ENCODE results near the gene XCL2.

XCL2 gene

DNA sequence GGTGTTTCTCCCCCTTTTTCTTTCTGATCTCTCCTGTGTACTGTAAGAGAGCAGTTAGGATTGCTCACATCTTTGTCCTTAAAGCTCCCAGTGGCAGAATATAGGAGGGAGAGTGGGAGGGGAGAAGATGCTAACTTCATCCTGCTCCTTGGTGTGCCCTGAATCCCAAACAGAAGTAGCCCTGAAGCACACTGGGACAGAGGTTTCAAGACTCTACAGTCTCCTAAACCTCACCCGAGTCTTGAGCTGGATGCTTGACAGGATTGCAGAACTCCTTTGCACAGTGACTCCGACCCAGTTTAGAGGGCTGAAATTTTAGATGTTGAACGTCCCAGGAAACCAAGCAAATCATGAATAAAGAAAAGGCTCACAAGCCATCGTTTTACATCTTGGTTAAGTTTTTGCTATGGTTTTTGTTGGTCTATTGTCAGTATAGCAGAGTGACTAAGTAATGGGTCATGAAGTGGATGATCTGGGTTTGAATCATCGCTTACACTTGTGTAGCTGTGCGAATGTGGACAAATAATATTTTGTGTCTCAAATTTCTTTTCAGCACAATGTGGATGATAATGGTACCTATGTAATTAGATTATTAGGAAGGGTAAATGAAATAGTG, 37.5 kb downstream of the XCL2 start:
- H3K36me3 ChIP-seq: no peaks in the 10 kb centered on the region
- TF ChIP-seq, protein P1, sequence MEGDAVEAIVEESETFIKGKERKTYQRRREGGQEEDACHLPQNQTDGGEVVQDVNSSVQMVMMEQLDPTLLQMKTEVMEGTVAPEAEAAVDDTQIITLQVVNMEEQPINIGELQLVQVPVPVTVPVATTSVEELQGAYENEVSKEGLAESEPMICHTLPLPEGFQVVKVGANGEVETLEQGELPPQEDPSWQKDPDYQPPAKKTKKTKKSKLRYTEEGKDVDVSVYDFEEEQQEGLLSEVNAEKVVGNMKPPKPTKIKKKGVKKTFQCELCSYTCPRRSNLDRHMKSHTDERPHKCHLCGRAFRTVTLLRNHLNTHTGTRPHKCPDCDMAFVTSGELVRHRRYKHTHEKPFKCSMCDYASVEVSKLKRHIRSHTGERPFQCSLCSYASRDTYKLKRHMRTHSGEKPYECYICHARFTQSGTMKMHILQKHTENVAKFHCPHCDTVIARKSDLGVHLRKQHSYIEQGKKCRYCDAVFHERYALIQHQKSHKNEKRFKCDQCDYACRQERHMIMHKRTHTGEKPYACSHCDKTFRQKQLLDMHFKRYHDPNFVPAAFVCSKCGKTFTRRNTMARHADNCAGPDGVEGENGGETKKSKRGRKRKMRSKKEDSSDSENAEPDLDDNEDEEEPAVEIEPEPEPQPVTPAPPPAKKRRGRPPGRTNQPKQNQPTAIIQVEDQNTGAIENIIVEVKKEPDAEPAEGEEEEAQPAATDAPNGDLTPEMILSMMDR (IDR thresholded peaks at IDR 0.05; ENCODE audit: low read depth, low read length): no peak
- H3K9me3 ChIP-seq (ENCODE audit: severe bottlenecking): no peaks in the 10 kb centered on the region
- no peak for DNase-seq
- no peak overlapping the region for H3K27ac ChIP-seq
- H3K27me3 ChIP-seq (ENCODE audit: insufficient read depth, low read depth, severe bottlenecking): no peaks in the 10 kb centered on the region
- no peak overlapping the region for H3K4me3 ChIP-seq (ENCODE audit: low read depth, low read length)

DNA sequence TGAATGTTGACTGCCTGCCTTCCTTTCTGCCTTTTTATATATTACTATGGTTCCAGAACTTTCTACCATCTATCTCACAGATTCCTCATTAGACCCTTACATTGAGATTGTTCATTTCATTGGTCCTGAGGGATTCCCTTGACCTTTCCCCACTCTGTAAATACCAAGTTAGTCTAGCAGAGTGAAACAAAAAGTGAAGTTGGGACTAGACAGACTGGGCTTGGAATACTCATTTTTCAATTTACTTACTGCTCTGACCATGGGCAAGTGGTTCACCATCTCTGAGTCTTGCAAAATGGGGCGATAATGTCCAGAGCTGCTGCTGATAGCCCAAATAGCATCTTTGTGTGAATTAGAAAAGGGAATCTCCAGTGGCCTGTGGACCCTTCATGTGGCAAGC, 38.8 kb downstream of the XCL2 start:
- Histone ChIP-seq H3K36me3 (no peaks in the 10 kb centered on the region), H3K9me3 (ENCODE audit: severe bottlenecking) (no peaks in the 10 kb centered on the region), H3K27ac (no peak overlapping the region), H3K27me3 (ENCODE audit: insufficient read depth, low read depth, severe bottlenecking) (no peaks in the 10 kb centered on the region), H3K4me3 (ENCODE audit: low read depth, low read length) (no peak overlapping the region)
- DNase-seq: no peak
- TF ChIP-seq, protein P1 (IDR thresholded peaks at IDR 0.05; ENCODE audit: low read depth, low read length): no peak

DNA sequence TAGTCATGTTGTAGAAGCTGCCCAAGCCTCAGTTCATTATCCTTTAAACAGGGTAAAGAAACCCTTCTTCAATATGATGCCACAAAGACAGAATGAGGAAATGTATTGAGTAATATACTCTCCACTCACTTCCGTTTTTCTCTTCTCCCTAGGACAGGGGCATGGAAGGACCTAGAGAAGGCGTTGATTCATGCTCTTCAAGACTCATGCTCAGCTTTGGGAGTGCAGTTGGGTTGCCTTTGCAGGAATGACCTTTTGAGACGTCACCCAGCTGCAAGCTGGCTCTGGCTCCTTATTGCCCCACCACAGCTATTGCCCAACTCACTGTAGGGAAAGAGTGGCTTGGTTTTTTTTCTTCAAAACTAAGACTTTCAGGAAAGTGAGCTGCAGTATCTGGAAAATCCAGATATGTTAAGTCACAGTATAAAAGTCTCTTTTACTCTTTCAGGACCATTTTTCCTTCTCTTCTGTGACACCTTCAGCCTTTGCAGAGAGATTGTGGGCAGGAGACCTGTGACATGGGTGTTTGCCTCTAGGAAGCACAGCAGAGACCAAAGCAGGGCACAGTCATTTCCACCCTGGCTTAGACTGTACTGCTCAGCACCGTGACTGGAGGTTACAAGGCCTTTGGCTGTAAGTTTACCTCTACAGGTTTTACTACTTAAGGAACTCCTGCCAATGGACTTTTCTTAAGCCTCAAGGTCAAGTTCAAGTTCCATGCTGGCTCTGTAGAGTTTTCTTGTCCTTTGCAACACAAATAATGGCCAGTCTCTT, 39.5 kb downstream of the XCL2 start:
- Histone ChIP-seq H3K27me3 (ENCODE audit: insufficient read depth, low read depth, severe bottlenecking) (no peaks in the 10 kb centered on the region), H3K9me3 (ENCODE audit: severe bottlenecking) (no peaks in the 10 kb centered on the region), H3K4me3 (ENCODE audit: low read depth, low read length) (no peak overlapping the region), H3K27ac (no peak overlapping the region), H3K36me3 (no peaks in the 10 kb centered on the region)
- DNase-seq: no peak
- TF ChIP-seq, protein P1 (IDR thresholded peaks at IDR 0.05; ENCODE audit: low read depth, low read length): no peak

DNA sequence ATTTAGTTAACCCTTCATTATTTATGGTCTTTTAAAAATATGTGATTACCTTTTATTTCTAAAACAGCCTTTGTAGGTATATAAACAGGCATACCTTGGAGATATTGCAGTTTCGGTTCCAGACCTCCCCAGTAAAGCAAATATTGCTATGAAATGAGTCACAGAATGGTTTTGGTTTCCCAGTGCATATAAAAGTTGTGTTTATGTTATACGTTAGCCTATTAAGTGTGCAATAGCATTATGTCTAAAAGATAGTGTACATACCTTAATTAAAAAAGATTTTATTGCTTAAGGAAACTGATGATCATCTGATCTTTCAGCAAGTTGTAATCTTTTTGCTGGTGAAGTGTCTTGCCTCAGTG, 44.1 kb downstream of the XCL2 start:
- no peak for DNase-seq
- H3K9me3 ChIP-seq (ENCODE audit: severe bottlenecking): no peaks in the 10 kb centered on the region
- H3K27ac ChIP-seq: no peak overlapping the region
- TF ChIP-seq, protein P1 (IDR thresholded peaks at IDR 0.05; ENCODE audit: low read depth, low read length): no peak
- H3K36me3 ChIP-seq: no peaks in the 10 kb centered on the region
- H3K4me3 ChIP-seq (ENCODE audit: low read depth, low read length): no peak overlapping the region
- H3K27me3 ChIP-seq (ENCODE audit: insufficient read depth, low read depth, severe bottlenecking): no peaks in the 10 kb centered on the region

DNA sequence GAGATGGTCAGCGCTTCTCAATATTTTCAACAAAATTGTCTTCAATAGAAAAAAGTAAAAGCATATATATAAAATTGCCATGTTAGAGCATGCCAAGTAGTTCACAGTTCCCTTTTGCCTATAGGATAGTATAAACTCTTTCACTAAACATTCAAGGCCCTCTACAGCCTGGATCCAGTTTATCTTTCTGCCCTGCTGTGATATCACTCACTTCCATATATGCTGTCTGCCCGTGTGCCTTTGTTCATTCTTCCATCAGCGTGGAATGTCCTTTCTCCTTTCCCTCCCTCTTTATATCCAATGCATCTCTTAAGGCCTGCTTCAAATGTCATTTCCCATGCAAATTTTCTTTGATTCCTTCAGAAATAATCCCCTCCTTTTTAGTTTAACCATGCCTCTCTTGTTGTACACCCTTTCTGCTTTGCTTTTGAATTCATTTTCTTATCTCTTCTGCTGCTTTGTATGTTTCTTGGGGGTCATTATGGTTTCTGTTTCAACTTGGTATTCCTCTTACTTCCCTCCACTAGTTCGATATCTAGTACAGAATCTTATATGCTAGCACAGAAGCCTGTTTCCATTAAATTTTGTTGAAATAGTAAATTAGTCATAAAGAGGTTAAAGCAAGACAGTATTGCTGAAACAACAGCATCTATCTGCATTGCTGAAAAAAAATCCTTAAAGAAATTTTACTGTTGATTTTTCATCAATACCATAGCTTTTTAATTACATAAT, 44.7 kb downstream of the XCL2 start:
- Histone ChIP-seq H3K4me3 (ENCODE audit: low read depth, low read length) (no peak overlapping the region), H3K27ac (no peak overlapping the region), H3K36me3 (no peaks in the 10 kb centered on the region), H3K27me3 (ENCODE audit: insufficient read depth, low read depth, severe bottlenecking) (no peaks in the 10 kb centered on the region), H3K9me3 (ENCODE audit: severe bottlenecking) (no peaks in the 10 kb centered on the region)
- TF ChIP-seq, protein P1 (IDR thresholded peaks at IDR 0.05; ENCODE audit: low read depth, low read length): no peak
- no peak for DNase-seq

Measured in WERI-Rb-1 (cell line).